NCI-H2196 (cell line): ENCODE results near the gene PROSER1.
"Not testable (repeated sequence)": the region's sequence is repeated elsewhere in the genome, so short reads cannot be mapped to it uniquely, and the experiment has no call there.

Experiments
- DNase-seq: peaks from one replicate; lab custom pipeline; 2025; ENCODE audit not compliant: unreplicated experiment; lab: John Stamatoyannopoulos, UW

PROSER1 gene

GRCh38 chr13:39032150-39032549 is 5.7 kb downstream of the PROSER1 start:
- DNase-seq, result no peak

- DNase-seq, result peak; percentile 20
These were observed 12.5 kb downstream of the PROSER1 start for GRCh38 chr13:39025433-39025839.

- DNase-seq, result no peak
These were observed 14.1 kb downstream of the PROSER1 start for GRCh38 chr13:39023761-39024160.

GRCh38 chr13:39023316-39023715 is 14.6 kb downstream of the PROSER1 start:
- no peak for DNase-seq

- DNase-seq, result no peak
These were observed 16.9 kb downstream of the PROSER1 start for GRCh38 chr13:39020853-39021462.

GRCh38 chr13:39016787-39017186 is 21.1 kb downstream of the PROSER1 start:
- peak; percentile 17 for DNase-seq

- DNase-seq, result no peak
These were observed 21.8 kb downstream of the PROSER1 start for GRCh38 chr13:39016087-39016486.

- DNase-seq, result no peak
These were observed 24.4 kb downstream of the PROSER1 start for GRCh38 chr13:39013462-39013861.

- no peak for DNase-seq
These were observed 25.3 kb downstream of the PROSER1 start for GRCh38 chr13:39012608-39013007.

GRCh38 chr13:39006371-39007111 is 31.3 kb downstream of the PROSER1 start:
- not testable (repeated sequence) for DNase-seq

GRCh38 chr13:38998739-38999138 is 39.1 kb downstream of the PROSER1 start:
- no peak for DNase-seq

GRCh38 chr13:38993381-38993780 is 44.5 kb downstream of the PROSER1 start:
- DNase-seq, result no peak

- DNase-seq, result no peak
These were observed 47.2 kb downstream of the PROSER1 start, which contains the start of gene STOML3 for GRCh38 chr13:38990693-38991092. Gene STOML3 (minus strand): TSS chr13:38990831. CDS start chr13:38990721, 110 bp downstream.

- DNase-seq, result no peak
These were observed 56.8 kb downstream of the PROSER1 start for GRCh38 chr13:38981096-38981495.

- no peak for DNase-seq
These were observed 57.2 kb downstream of the PROSER1 start for GRCh38 chr13:38980750-38981078.

- DNase-seq, result no peak
These were observed 57.8 kb downstream of the PROSER1 start for GRCh38 chr13:38979891-38980749.

- no peak for DNase-seq
These were observed 67.4 kb downstream of the PROSER1 start for GRCh38 chr13:38970380-38971051.

- DNase-seq, result no peak
These were observed 68.7 kb downstream of the PROSER1 start for GRCh38 chr13:38969187-38969586.

- no peak for DNase-seq
These were observed 70.4 kb downstream of the PROSER1 start for GRCh38 chr13:38967446-38967845.

GRCh38 chr13:38965281-38965680 is 72.6 kb downstream of the PROSER1 start:
- DNase-seq, result no peak

GRCh38 chr13:38960175-38960574 is 77.7 kb downstream of the PROSER1 start:
- no peak for DNase-seq
